Vagina (tissue), 2 donors: ENCODE results near the gene COL26A1. TPM values are rescaled to one million over a fixed set of nuclear protein-coding genes. Genes with fewer than 3 reads are reported as not detected.

Experiments used
- DNase-seq, 2 donors: peaks; one replicate each; pipeline ENCODE4 v3.0.0-alpha.2; 2017; ENCODE audit errors: extremely low spot score in 2 of 2
- H3K27ac ChIP-seq: fragments of 200-600 bp; sonication (generic); one replicate; pipeline ENCODE4 v1.5.1; 2019
- H3K27me3 ChIP-seq: fragments of 200-600 bp; sonication (generic); one replicate; pipeline ENCODE4 v1.5.1; 2019
- H3K36me3 ChIP-seq, 2 donors: fragments of 200-600 bp; sonication (generic); one replicate each; pipeline ENCODE4 v1.5.1; 2017 to 2019
- H3K4me1 ChIP-seq: fragments of 200-600 bp; sonication (generic); one replicate; pipeline ENCODE4 v1.5.1; 2019
- H3K4me3 ChIP-seq, 2 donors: fragments of 200-600 bp; sonication (generic); 1 replicate in 1 of 2; 2 replicates in 1 of 2; pipeline ENCODE4 v1.5.1; 2016 to 2019
- H3K9me3 ChIP-seq: fragments of 200-600 bp; sonication (generic); one replicate; pipeline ENCODE4 v1.5.1; 2019
- CTCF ChIP-seq, 3 experiments: fragments of 450-650 bp in 2 of 3; fragments of 200-600 bp in 1 of 3; sonication (generic) in 1 of 3; IDR thresholded peaks; one replicate each; pipeline ENCODE4 v1.5.1; 2017 to 2019; ENCODE audit warnings: antibody characterized with exemption in 3 of 3, mild to moderate bottlenecking in 2 of 3, moderate library complexity in 2 of 3
- POLR2A ChIP-seq, 2 donors: fragments of 450-650 bp; IDR thresholded peaks; one replicate each; pipeline ENCODE4 v1.6.1; 2017; ENCODE audit warnings: antibody characterized with exemption in 2 of 2, mild to moderate bottlenecking in 2 of 2, moderate library complexity in 2 of 2
- POLR2AphosphoS5 ChIP-seq, 2 donors: sonication (generic); formaldehyde crosslinking; IDR thresholded peaks; one replicate each; pipeline ENCODE4 v1.9.0; 2017; ENCODE audit warnings: antibody characterized with exemption in 2 of 2, mild to moderate bottlenecking in 2 of 2, low read depth in 1 of 2; ENCODE audit not compliant: insufficient read depth in 1 of 2
- intact Hi-C: fragments of 100-400 bp; cut with DNase I; formaldehyde crosslinking; loops from one replicate; pipeline ENCODE4 v1.15.1; 2023
- total RNA-seq: library from RNA; depleted of rRNA; stranded (reverse); fragments of >200 nt; gene quantifications from one replicate; pipeline ENCODE4 v1.2.3, GENCODE V29; 2016

COL26A1 gene
- total RNA-seq, 1 donor from 2014 or later: not detected

DNA sequence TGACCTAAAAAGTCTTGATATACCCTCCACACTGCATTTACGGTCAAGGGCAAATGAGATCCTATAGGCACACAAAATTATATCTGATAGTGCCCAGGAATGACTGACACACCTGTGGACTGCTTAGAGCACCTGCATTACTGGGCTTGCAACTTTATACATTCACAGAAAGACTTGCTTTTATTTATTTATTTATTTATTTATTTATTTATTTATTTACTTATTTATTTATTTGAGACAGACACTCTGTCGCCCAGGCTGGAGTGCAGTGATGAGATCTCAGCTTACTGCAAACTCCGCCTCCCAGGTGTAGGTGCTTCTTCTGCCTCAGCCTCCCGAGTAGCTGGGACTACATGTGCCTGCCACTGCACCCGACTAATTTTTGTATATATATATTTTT lies 34.5 kb upstream of the COL26A1 start:
- Histone ChIP-seq H3K27ac (no peak overlapping the region), H3K27me3 (no peaks in the 10 kb centered on the region), H3K4me3 (no peak overlapping the region), H3K4me1 (no peaks in the 10 kb centered on the region), H3K36me3 (no peaks in the 10 kb centered on the region), H3K9me3 (no peaks in the 10 kb centered on the region)
- TF ChIP-seq POLR2A (IDR thresholded peaks at IDR 0.05) (no peak), CTCF (IDR thresholded peaks at IDR 0.05) (no peak), POLR2AphosphoS5 (IDR thresholded peaks at IDR 0.05; ENCODE audit: insufficient read depth in 1 of 2, low read depth in 1 of 2) (no peak)
- intact Hi-C loops: no loop called here
- no peak for DNase-seq

DNA sequence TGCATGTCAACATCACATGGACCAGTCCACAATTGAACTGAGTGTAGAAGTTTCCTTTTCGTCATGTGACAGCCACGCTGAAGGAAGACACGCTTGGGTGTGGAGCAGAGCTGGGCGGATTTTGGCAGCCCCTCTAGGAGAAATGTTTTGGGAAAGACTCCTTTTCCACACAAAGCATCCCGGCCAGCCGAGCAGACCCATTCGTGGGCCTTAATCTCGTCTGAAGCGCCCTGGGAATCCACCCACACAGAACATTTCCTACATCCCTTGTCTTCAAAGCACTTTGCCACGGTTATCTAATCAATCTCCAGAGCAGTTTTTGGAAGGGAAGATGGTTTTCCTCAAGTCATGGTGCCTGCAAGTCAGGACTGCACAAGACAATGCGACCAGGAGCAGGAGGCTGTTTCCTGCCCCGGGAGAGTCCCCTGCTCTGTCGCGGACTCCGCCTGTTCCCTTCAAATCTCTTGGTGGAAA lies 32.6 kb upstream of the COL26A1 start:
- intact Hi-C loops: no loop called here
- Histone ChIP-seq H3K9me3 (no peaks in the 10 kb centered on the region), H3K4me3 (no peak overlapping the region), H3K27ac (no peak overlapping the region), H3K27me3 (no peaks in the 10 kb centered on the region), H3K4me1 (no peaks in the 10 kb centered on the region), H3K36me3 (no peaks in the 10 kb centered on the region)
- no peak for DNase-seq
- no peak for TF ChIP-seq POLR2AphosphoS5 (IDR thresholded peaks at IDR 0.05; ENCODE audit: insufficient read depth in 1 of 2, low read depth in 1 of 2)
- no peak for TF ChIP-seq POLR2A (IDR thresholded peaks at IDR 0.05)
- TF ChIP-seq CTCF (IDR thresholded peaks at IDR 0.05): no peak

- intact Hi-C loops: no loop called here
- Histone ChIP-seq H3K36me3 (no peaks in the 10 kb centered on the region), H3K27me3 (no peaks in the 10 kb centered on the region), H3K4me3 (no peak overlapping the region), H3K9me3 (no peaks in the 10 kb centered on the region), H3K27ac (no peak overlapping the region), H3K4me1 (no peaks in the 10 kb centered on the region)
- no peak for DNase-seq
- TF ChIP-seq CTCF (IDR thresholded peaks at IDR 0.05): no peak
- TF ChIP-seq POLR2A (IDR thresholded peaks at IDR 0.05): no peak
- no peak for TF ChIP-seq POLR2AphosphoS5 (IDR thresholded peaks at IDR 0.05; ENCODE audit: insufficient read depth in 1 of 2, low read depth in 1 of 2)
These were observed 30.6 kb upstream of the COL26A1 start for GRCh38 chr7:101332026-101332425.

GRCh38 chr7:101333912-101334311 lies 28.8 kb upstream of the COL26A1 start:
- no peaks in the 10 kb centered on the region for H3K4me1 ChIP-seq
- no peak overlapping the region for H3K27ac ChIP-seq
- intact Hi-C loops: no loop called here
- DNase-seq: no peak
- no peak overlapping the region for H3K4me3 ChIP-seq
- H3K36me3 ChIP-seq: no peaks in the 10 kb centered on the region
- H3K9me3 ChIP-seq: no peaks in the 10 kb centered on the region
- no peak for TF ChIP-seq CTCF (IDR thresholded peaks at IDR 0.05)
- no peak for TF ChIP-seq POLR2A (IDR thresholded peaks at IDR 0.05)
- no peak for TF ChIP-seq POLR2AphosphoS5 (IDR thresholded peaks at IDR 0.05; ENCODE audit: insufficient read depth in 1 of 2, low read depth in 1 of 2)
- H3K27me3 ChIP-seq: no peaks in the 10 kb centered on the region

DNA sequence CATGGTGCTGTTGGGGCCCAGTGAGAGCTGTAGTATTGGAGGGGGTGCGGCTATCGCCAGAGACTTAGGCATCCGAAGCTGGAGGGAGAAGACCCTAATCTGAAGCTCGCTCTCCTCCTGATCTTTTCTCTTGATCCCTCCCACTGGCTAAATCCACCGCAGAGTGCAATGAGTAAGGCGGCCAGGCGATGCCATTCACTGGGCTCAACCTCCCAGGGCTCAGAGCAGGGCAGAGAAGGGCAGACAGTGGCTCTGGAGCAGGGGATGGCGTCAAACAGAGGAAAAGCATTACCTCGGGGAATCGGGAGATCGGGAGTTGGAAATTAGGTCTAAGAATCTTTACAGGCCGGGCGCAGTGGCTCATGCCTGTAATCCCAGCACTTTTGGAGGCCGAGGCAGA lies 22.3 kb upstream of the COL26A1 start:
- TF ChIP-seq POLR2A (IDR thresholded peaks at IDR 0.05) (no peak), POLR2AphosphoS5 (IDR thresholded peaks at IDR 0.05; ENCODE audit: insufficient read depth in 1 of 2, low read depth in 1 of 2) (no peak), CTCF (IDR thresholded peaks at IDR 0.05) (no peak)
- no peaks in the 10 kb centered on the region for H3K9me3 ChIP-seq
- no peak for DNase-seq
- no peak overlapping the region for H3K27ac ChIP-seq
- no peak overlapping the region for H3K4me3 ChIP-seq
- H3K27me3 ChIP-seq: no peaks in the 10 kb centered on the region
- H3K4me1 ChIP-seq: no peaks in the 10 kb centered on the region
- intact Hi-C loops: no loop called here
- no peaks in the 10 kb centered on the region for H3K36me3 ChIP-seq
